ENCODE data around the gene FZD7.

DNA sequence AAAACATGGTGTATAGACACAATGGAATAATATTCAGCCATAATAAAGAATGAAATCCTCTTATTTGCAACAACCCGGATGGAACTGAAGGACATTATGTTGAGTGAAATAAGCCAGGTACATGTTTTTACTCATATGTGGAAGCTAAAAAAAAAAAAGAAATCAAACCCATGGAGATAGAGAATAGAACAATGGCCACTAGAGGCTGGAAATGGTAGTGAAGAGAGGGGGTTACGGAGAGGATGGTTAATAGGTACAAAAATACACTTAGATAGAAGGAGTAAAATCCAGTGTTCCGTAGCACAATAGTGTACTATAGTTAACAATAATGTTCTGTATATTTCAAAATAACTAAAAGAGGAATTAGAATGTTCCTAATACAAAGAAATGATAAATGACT lies 26.6 kb downstream of the FZD7 start:
- TF ChIP-seq POLR2A (IDR thresholded peaks at IDR 0.05), result no peak
- TF ChIP-seq, protein P1, sequence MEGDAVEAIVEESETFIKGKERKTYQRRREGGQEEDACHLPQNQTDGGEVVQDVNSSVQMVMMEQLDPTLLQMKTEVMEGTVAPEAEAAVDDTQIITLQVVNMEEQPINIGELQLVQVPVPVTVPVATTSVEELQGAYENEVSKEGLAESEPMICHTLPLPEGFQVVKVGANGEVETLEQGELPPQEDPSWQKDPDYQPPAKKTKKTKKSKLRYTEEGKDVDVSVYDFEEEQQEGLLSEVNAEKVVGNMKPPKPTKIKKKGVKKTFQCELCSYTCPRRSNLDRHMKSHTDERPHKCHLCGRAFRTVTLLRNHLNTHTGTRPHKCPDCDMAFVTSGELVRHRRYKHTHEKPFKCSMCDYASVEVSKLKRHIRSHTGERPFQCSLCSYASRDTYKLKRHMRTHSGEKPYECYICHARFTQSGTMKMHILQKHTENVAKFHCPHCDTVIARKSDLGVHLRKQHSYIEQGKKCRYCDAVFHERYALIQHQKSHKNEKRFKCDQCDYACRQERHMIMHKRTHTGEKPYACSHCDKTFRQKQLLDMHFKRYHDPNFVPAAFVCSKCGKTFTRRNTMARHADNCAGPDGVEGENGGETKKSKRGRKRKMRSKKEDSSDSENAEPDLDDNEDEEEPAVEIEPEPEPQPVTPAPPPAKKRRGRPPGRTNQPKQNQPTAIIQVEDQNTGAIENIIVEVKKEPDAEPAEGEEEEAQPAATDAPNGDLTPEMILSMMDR (IDR thresholded peaks at IDR 0.05), result peak in 2 of 6 experiments; percentile 14 to 25

Data from thyroid gland (tissue), 4 donors.